HFFc6 (cell line): Measurements from ENCODE around the gene GP1BB. TPM values are rescaled to one million over a fixed set of nuclear protein-coding genes. Genes with fewer than 3 reads are reported as not detected.

Source experiments
- DNase-seq: peaks from one replicate; pipeline ENCODE4 v3.0.0-alpha.2; 2018
- H3K27ac Mint-ChIP-seq: 2 replicates; pipeline ENCODE4 v1.8.0; 2020; ENCODE audit warnings: mild to moderate bottlenecking, mixed read lengths
- H3K27me3 Mint-ChIP-seq: 2 replicates; pipeline ENCODE4 v1.8.0; 2021; ENCODE audit warnings: mild to moderate bottlenecking, moderate library complexity, mixed read lengths; ENCODE audit not compliant: insufficient read depth
- H3K36me3 Mint-ChIP-seq: 2 replicates; pipeline ENCODE4 v1.8.0; 2021; ENCODE audit warnings: low read depth, mixed read lengths
- H3K4me1 Mint-ChIP-seq: 2 replicates; pipeline ENCODE4 v1.8.0; 2020; ENCODE audit warnings: low read depth, mixed read lengths
- H3K4me3 Mint-ChIP-seq: 2 replicates; pipeline ENCODE4 v1.8.0; 2020; ENCODE audit warnings: mild to moderate bottlenecking, moderate library complexity, mixed read lengths
- H3K9me3 Mint-ChIP-seq: 2 replicates; pipeline ENCODE4 v1.8.0; 2020; ENCODE audit warnings: mild to moderate bottlenecking, mixed read lengths
- CTCF ChIP-seq: fragments of 200-600 bp; sonication (generic); IDR thresholded peaks from 2 replicates; pipeline ENCODE4 v1.5.0; 2021; ENCODE audit warnings: antibody characterized with exemption, mild to moderate bottlenecking
- total RNA-seq, 6 experiments: library from RNA; stranded (reverse); fragmentation: NEBNext Ultra II Directional; extraction: Animal tissue kit (Norgen Biotek cat#: 25700); gene quantifications; 2 replicates in 1 of 6; 3 replicates in 5 of 6; pipeline ENCODE4 v1.2.3, GENCODE V29; 2021

Gene GP1BB
- total RNA-seq, 6 experiments from 2014 or later = 0.27 to 1.1 (median 0.41) TPM; not detected in 3

- Mint-ChIP-seq H3K4me3 (no peak overlapping the region), H3K4me1 (no peaks in the 10 kb centered on the region), H3K36me3 (no peaks in the 10 kb centered on the region), H3K9me3 (no peaks in the 10 kb centered on the region), H3K27me3 (peaks cover 11% of the 10 kb centered on the region), H3K27ac (no peak overlapping the region)
- no peak for DNase-seq
- TF ChIP-seq CTCF = no peak
Measured at GRCh38 chr22:19772673-19773469, 49.5 kb downstream of the GP1BB start.

- Mint-ChIP-seq H3K9me3 (no peaks in the 10 kb centered on the region), H3K27ac (no peak overlapping the region), H3K4me1 (no peaks in the 10 kb centered on the region), H3K4me3 (no peak overlapping the region), H3K36me3 (no peaks in the 10 kb centered on the region), H3K27me3 (peaks cover 9% of the 10 kb centered on the region)
- TF ChIP-seq CTCF = no peak
- DNase-seq = no peak
Measured at GRCh38 chr22:19773470-19774040, 50.2 kb downstream of the GP1BB start.

Other genes with a start within 250 kb of the GP1BB start
- gene UFD1, start 244.3 kb upstream of the GP1BB start, total RNA-seq = 100 to 1,000 TPM in 4 of 6 experiments, 10 to 100 TPM in 2; 94.9 to 134 (median 113) TPM
- 10 to 100 TPM in 5 of 6 experiments, 1 to 10 TPM in 1; 8.8 to 17.4 (median 16.2) TPM for gene CDC45, start 243.6 kb upstream of the GP1BB start, total RNA-seq
- under 1 TPM in 1 of 6 experiments, not detected in 5; 0.16 TPM for gene CLDN5, start 199.1 kb upstream of the GP1BB start, total RNA-seq
- gene SEPTIN5, start 9.0 kb upstream of the GP1BB start, total RNA-seq = 10 to 100 TPM in 2 of 6 experiments, 1 to 10 TPM in 4; 4.9 to 13.7 (median 6.5) TPM
- gene TBX1, start 37.2 kb downstream of the GP1BB start, total RNA-seq = 1 to 10 TPM in 1 of 6 experiments, under 1 TPM in 4, not detected in 1; 0.14 to 1.1 (median 0.73) TPM
- 1 to 10 TPM; 6.6 to 9.6 (median 7.6) TPM for gene GNB1L, start 131.3 kb downstream of the GP1BB start, total RNA-seq
- gene RTL10, start 131.3 kb downstream of the GP1BB start, total RNA-seq = 10 to 100 TPM; 17.4 to 22.7 (median 19.2) TPM
- 100 to 1,000 TPM; 215 to 306 (median 234) TPM for gene COMT, start 218.2 kb downstream of the GP1BB start, total RNA-seq
- 10 to 100 TPM; 24.8 to 30.6 (median 28.3) TPM for gene TXNRD2, start 218.3 kb downstream of the GP1BB start, total RNA-seq